Skeletal muscle tissue (tissue), 4 donors: Measurements from ENCODE around the gene NLGN3. TPM values are rescaled to one million over a fixed set of nuclear protein-coding genes. Genes with fewer than 3 reads are reported as not detected.

Source experiments
- H3K27ac ChIP-seq: one replicate; pipeline ENCODE4 v1.7.0; 2013; ENCODE audit warnings: mild to moderate bottlenecking, low read depth, low read length, inconsistent platforms
- H3K27me3 ChIP-seq, 3 donors: one replicate each; pipeline ENCODE4 v1.7.0; 2013; ENCODE audit warnings: low read length in 3 of 3; ENCODE audit not compliant: control insufficient read depth in 3 of 3, insufficient read depth in 3 of 3
- H3K36me3 ChIP-seq, 3 donors: one replicate each; pipeline ENCODE4 v1.7.0; 2013; ENCODE audit warnings: low read length in 3 of 3; ENCODE audit not compliant: control insufficient read depth in 3 of 3, insufficient read depth in 3 of 3
- H3K4me1 ChIP-seq, 3 donors: one replicate each; pipeline ENCODE4 v1.7.0; 2013; ENCODE audit warnings: low read length in 3 of 3, mild to moderate bottlenecking in 3 of 3; ENCODE audit not compliant: control insufficient read depth in 3 of 3, insufficient read depth in 3 of 3
- H3K4me3 ChIP-seq, 3 donors: one replicate each; pipeline ENCODE4 v1.7.0; 2013; ENCODE audit warnings: low read length in 3 of 3
- H3K9ac ChIP-seq, 3 donors: one replicate each; pipeline ENCODE4 v1.7.0; 2013; ENCODE audit warnings: low read length in 3 of 3, mild to moderate bottlenecking in 3 of 3, moderate library complexity in 2 of 3, low read depth in 1 of 3
- H3K9me3 ChIP-seq, 3 donors: one replicate each; pipeline ENCODE4 v1.7.0; 2013; ENCODE audit warnings: low read length in 3 of 3; ENCODE audit not compliant: control insufficient read depth in 3 of 3
- total RNA-seq: library from RNA; depleted of rRNA; stranded (reverse); fragments of >200 nt; gene quantifications from one replicate; pipeline ENCODE4 v1.2.3, GENCODE V29; 2014
- donor health status: Osteomylitis.

Gene NLGN3
- total RNA-seq, 1 donor from 2014 or later: 1.0 TPM

DNA sequence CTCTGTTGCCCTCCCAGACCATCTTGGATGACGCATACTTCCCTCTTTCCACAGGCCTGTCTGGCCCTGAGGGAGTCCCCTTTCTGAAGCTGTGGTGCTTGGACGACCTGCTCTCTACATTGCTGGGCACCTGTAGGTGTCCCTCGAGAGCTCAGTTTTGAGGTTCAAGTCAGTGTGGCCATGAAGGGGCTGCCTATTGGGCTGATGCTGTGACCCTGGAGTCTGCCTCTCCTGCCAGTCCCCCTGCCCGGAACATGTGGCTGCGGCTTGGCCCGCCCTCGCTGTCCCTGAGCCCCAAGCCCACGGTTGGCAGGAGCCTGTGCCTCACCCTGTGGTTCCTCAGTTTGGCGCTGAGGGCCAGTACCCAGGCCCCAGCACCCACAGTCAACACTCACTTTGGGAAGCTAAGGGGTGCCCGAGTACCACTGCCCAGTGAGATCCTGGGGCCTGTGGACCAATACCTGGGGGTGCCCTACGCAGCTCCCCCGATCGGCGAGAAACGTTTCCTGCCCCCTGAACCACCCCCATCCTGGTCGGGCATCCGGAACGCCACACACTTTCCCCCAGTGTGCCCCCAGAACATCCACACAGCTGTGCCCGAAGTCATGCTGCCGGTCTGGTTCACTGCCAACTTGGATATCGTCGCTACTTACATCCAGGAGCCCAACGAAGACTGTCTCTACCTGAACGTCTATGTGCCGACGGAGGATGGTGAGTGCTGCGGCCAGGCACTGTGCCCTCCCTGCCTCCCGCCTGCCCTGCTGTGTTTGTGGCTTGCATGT is 3.0 kb downstream of the NLGN3 start:
- Histone ChIP-seq H3K27me3 (no peaks in the 10 kb centered on the region), H3K36me3 (no peaks in the 10 kb centered on the region), H3K4me1 (peaks cover 3 to 22% (median 10%) of the 10 kb centered on the region in 3 donors), H3K4me3 (no peak overlapping the region), H3K9me3 (no peaks in the 10 kb centered on the region), H3K27ac (no peak overlapping the region), H3K9ac (no peak overlapping the region)

DNA sequence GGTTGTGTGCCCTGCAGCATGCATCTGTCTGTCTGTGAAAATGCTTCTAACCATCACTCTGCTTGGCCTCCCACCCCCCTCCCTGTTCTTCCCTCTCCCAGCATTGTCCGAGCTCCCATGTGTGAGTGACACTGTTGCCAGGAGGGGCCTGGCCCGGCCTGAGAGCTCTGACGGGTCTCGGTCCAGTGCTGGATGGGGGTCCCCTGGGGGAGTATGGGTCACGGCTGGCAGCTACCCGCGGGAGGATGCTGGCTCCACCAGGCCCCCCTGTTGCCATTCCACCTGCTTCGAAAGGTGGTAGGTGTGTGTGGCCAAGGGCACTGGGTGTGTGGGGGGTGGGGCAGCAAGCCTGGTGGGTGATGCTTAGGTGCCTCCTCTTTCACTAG is 3.6 kb downstream of the NLGN3 start:
- no peaks in the 10 kb centered on the region for H3K27me3 ChIP-seq
- no peaks in the 10 kb centered on the region for H3K9me3 ChIP-seq
- no peak overlapping the region for H3K4me3 ChIP-seq
- no peaks in the 10 kb centered on the region for H3K36me3 ChIP-seq
- no peak overlapping the region for H3K9ac ChIP-seq
- peaks cover 3 to 21% (median 10%) of the 10 kb centered on the region in 3 donors for H3K4me1 ChIP-seq
- H3K27ac ChIP-seq: no peak overlapping the region

DNA sequence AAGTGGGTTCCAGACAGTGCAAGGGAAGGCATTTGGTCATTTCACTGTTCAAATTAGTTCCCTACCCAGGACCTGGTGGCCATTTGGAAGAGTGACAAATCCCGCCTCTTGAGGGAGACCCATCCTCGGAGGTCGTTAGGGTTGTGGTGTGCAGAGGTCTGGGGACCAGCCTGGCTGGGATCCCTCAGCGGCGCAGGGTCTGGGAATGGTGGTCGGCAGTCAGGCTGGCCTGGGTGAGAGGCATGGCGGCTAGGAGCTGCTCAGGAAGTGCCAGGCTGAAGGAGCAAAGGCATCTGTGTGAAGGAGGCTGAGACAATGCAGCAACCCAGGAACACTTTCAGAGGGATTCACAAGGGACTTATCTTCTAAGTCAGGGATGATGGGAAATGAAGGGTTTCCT is 6.7 kb downstream of the NLGN3 start:
- Histone ChIP-seq H3K36me3 (no peaks in the 10 kb centered on the region), H3K27ac (no peak overlapping the region), H3K27me3 (peaks cover 0 to 2% (median 0%) of the 10 kb centered on the region in 3 donors), H3K4me3 (no peak overlapping the region), H3K9ac (no peak overlapping the region), H3K4me1 (peaks cover 0 to 7% (median under 1%) of the 10 kb centered on the region in 3 donors), H3K9me3 (no peaks in the 10 kb centered on the region)

DNA sequence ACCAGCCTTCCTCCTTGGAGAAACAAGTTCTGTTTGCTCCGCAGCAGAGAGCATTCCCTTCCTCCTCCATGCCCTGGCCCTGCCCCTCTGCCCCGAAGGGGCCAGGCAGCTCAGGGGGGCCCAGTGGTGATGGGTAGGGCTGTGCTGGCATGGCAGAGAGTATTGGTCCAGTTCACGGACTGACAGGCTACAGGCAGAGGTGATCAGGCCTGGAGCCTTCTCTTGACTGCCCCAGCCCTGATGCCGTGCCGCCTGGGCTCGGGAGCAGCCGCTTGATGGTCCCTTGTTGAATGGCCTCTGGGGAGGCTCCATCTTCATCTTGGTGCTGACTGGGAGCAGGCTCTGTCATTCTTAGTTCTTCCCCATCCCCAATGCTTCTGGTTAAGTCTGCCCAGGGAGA is 9.6 kb downstream of the NLGN3 start:
- no peak overlapping the region for H3K27ac ChIP-seq

DNA sequence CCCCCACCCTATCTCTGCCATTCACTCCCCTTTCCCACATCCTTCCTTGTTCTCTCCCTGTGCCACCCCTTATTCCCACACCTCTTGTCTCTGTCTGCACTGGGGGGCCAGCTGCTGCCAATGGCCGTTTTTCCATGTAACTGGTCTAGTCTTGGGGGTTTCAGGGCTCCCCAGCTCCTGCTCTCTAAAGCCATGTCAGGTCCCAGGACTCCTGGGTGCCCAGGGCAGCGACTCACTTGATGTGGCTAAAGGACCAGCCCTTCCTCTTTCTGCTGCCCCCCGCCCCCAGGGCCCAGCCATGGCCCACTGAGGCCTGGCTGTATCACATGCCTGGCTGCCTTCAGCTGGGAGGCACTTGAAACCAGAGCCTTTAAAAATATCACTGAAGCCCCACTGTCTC is 10.0 kb downstream of the NLGN3 start:
- Histone ChIP-seq H3K4me1 (no peaks in the 10 kb centered on the region), H3K9ac (no peak overlapping the region), H3K27ac (no peak overlapping the region), H3K9me3 (no peaks in the 10 kb centered on the region), H3K36me3 (no peaks in the 10 kb centered on the region), H3K27me3 (peaks cover 0 to 7% (median 0%) of the 10 kb centered on the region in 3 donors), H3K4me3 (no peak overlapping the region)

More for the DNA sequence above, 9.6 kb downstream of the NLGN3 start:
- Histone ChIP-seq H3K4me3 (no peak overlapping the region), H3K27me3 (peaks cover 0 to 7% (median 0%) of the 10 kb centered on the region in 3 donors), H3K9me3 (no peaks in the 10 kb centered on the region), H3K9ac (no peak overlapping the region), H3K4me1 (no peaks in the 10 kb centered on the region), H3K36me3 (no peaks in the 10 kb centered on the region)

DNA sequence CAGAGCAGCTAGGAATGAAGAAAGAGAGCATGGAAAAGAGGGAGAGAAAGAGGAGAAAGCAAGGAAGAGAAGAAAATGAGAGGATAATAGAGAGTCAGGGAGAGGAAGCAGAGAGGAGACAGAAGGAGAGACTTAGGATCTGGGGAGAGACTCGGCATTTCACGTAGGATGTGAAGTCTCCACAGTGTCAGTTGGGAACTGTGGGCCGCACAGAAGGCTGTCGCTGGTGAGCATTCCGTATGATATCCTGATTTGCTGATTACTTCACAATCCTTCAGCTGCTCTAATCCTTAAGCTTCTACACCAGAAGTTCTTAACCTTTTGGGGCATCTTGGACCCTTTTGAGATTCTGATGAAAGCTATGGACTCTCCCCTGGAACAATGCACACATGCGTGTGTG is 14.0 kb downstream of the NLGN3 start:
- Histone ChIP-seq H3K4me1 (no peaks in the 10 kb centered on the region), H3K4me3 (no peak overlapping the region), H3K27me3 (peaks cover 0 to 7% (median 0%) of the 10 kb centered on the region in 3 donors), H3K9me3 (no peaks in the 10 kb centered on the region), H3K27ac (no peak overlapping the region), H3K9ac (no peak overlapping the region), H3K36me3 (no peaks in the 10 kb centered on the region)

DNA sequence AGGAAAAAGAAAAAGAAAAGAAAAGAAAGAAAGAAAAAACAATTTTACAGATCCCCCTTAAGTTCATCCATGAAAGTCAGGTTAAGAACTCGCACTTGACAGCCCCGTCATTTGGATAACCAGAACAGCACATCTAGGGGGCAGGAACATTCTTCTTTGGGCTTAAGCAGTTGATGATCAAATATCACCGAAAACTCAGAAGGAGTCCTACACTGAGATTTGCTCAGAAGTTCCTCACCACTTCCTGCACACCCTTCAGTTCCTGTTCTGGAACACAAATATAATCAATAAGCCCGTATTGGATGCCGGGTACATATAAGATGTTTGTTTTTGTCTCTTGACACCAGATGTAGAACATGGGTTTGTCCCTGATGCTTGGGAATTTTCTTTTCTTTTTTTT is 14.7 kb downstream of the NLGN3 start:
- H3K27me3 ChIP-seq: peaks cover 0 to 7% (median 0%) of the 10 kb centered on the region in 3 donors
- H3K27ac ChIP-seq: no peak overlapping the region
- no peaks in the 10 kb centered on the region for H3K9me3 ChIP-seq
- H3K36me3 ChIP-seq: no peaks in the 10 kb centered on the region
- H3K4me1 ChIP-seq: no peaks in the 10 kb centered on the region
- H3K4me3 ChIP-seq: no peak overlapping the region
- no peak overlapping the region for H3K9ac ChIP-seq

DNA sequence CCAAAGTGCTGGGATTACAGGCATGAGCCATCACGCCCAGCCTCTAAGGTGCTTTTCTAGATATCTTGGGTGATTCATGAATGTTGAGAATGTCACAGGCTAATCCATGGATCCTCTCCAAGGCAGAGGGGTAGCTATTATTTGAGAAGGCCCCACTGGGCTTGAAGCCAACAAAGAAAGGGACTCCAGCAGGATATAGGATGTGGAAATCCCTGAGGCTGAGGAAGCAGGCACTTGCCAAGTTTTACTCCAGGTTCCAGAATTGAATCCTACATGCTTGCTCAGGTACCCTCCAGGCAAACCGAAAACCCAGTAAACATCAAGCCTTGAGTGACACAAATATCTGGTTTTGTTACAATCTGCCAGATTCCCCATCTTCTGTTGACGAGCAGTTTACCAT is 15.8 kb downstream of the NLGN3 start:
- Histone ChIP-seq H3K36me3 (no peaks in the 10 kb centered on the region), H3K27ac (no peak overlapping the region), H3K4me1 (no peaks in the 10 kb centered on the region), H3K9ac (no peak overlapping the region), H3K9me3 (no peaks in the 10 kb centered on the region), H3K4me3 (no peak overlapping the region), H3K27me3 (peaks cover 0 to 5% (median 0%) of the 10 kb centered on the region in 3 donors)

DNA sequence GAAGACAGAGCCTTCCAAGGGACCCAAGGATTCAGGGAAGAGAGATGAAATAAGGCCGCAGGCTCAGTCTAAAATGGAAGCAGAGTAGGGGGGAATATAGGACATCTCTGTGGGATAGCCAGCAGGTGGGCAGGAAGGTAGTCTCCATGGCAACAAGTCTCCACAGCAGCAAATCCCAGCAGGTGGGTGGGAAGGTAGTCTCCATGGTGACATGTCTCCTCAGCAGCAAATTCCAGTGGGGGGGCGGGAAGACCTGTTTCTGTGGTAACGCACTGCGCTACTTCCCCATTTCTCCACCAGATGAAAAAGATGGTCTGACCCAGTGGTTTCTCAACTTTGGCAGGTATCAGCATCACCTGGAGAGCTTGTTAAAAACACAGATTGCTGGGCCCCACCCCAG is 18.3 kb downstream of the NLGN3 start:
- Histone ChIP-seq H3K4me3 (no peak overlapping the region), H3K9me3 (no peaks in the 10 kb centered on the region), H3K4me1 (no peaks in the 10 kb centered on the region), H3K9ac (no peak overlapping the region), H3K27me3 (no peaks in the 10 kb centered on the region), H3K27ac (no peak overlapping the region), H3K36me3 (no peaks in the 10 kb centered on the region)

DNA sequence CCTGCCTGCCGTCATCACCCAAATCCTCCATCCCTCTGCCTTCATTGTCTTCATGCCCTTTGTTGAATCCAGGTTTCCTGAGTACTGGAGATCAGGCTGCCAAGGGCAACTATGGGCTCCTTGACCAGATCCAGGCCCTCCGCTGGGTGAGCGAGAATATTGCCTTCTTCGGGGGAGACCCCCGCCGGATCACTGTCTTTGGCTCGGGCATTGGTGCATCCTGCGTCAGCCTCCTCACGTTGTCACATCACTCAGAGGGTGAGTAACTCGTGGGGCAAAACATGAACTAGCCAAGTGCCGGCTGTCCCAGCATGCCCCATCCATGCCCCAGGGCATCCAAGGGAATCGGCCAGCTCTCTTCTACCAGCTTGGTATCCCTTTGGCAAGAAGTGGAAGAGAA is 19.4 kb downstream of the NLGN3 start:
- H3K36me3 ChIP-seq: no peaks in the 10 kb centered on the region
- H3K9ac ChIP-seq: no peak overlapping the region
- H3K4me1 ChIP-seq: no peaks in the 10 kb centered on the region
- H3K4me3 ChIP-seq: no peak overlapping the region
- no peaks in the 10 kb centered on the region for H3K9me3 ChIP-seq
- no peaks in the 10 kb centered on the region for H3K27me3 ChIP-seq
- H3K27ac ChIP-seq: no peak overlapping the region
